NB4 (cell line): ENCODE results near the gene QSER1.

Experiments used
- CTCF ChIP-seq: IDR thresholded peaks from one replicate; pipeline ENCODE4 v1.5.1; 2012; ENCODE audit warnings: low read depth, low read length
- POLR2A ChIP-seq: IDR thresholded peaks from 2 replicates; pipeline ENCODE4 v1.6.1; 2011; ENCODE audit warnings: mild to moderate bottlenecking; ENCODE audit not compliant: insufficient read length; ENCODE audit errors: extremely low read depth

- TF ChIP-seq CTCF (no peak), POLR2A (no peak)
Measured at GRCh38 chr11:32916361-32916760, 23.8 kb downstream of the QSER1 start.
